ENCODE results near the gene MCTS1.

DNA sequence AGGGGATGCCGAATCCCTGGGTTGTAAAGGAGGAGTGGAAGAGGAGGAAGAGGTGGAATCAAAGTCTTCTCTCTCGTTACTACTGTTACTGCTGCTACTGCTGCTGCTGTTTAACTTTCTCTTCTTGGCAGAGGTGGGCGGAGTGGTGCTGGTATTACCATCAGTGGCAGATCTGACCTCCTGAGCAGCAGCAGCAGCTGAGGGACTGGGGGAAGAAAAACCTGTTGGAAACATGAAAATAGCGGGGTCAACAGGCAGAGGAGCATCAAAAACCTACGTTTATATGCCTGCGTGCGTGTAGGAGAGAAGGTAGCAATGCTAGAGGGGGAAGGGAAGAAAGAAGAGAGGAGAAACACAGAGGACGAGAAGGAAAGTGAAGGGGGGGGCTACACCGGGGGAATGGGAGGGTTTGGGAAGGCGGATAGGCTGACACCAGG is 43.5 kb upstream of the MCTS1 start:
- TF ChIP-seq, protein P1, sequence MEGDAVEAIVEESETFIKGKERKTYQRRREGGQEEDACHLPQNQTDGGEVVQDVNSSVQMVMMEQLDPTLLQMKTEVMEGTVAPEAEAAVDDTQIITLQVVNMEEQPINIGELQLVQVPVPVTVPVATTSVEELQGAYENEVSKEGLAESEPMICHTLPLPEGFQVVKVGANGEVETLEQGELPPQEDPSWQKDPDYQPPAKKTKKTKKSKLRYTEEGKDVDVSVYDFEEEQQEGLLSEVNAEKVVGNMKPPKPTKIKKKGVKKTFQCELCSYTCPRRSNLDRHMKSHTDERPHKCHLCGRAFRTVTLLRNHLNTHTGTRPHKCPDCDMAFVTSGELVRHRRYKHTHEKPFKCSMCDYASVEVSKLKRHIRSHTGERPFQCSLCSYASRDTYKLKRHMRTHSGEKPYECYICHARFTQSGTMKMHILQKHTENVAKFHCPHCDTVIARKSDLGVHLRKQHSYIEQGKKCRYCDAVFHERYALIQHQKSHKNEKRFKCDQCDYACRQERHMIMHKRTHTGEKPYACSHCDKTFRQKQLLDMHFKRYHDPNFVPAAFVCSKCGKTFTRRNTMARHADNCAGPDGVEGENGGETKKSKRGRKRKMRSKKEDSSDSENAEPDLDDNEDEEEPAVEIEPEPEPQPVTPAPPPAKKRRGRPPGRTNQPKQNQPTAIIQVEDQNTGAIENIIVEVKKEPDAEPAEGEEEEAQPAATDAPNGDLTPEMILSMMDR (IDR thresholded peaks at IDR 0.05), result no peak
- no peak for TF ChIP-seq POLR2A (IDR thresholded peaks at IDR 0.05)

All from body of pancreas (tissue), 4 donors.